Ishikawa (cell line): ENCODE measurements around the gene ZNF141.

Experiments
- CEBPB ChIP-seq: IDR thresholded peaks from 2 replicates; pipeline ENCODE4 v1.6.1; 2012
- CREB1 ChIP-seq: IDR thresholded peaks from 2 replicates; pipeline ENCODE4 v1.6.1; 2012; ENCODE audit warnings: low read depth
- EGR1 ChIP-seq: IDR thresholded peaks from 2 replicates; pipeline ENCODE4 v1.6.1; 2012
- EP300 ChIP-seq: IDR thresholded peaks from 2 replicates; pipeline ENCODE4 v1.6.1; 2012; ENCODE audit warnings: borderline replicate concordance
- FOXM1 ChIP-seq: IDR thresholded peaks from 2 replicates; pipeline ENCODE4 v1.6.1; 2012; ENCODE audit warnings: low read depth, borderline replicate concordance
- NFIC ChIP-seq: IDR thresholded peaks from 2 replicates; pipeline ENCODE4 v1.6.1; 2012
- RAD21 ChIP-seq: IDR thresholded peaks from 2 replicates; pipeline ENCODE4 v1.6.1; 2012; ENCODE audit warnings: low read depth
- TAF1 ChIP-seq: IDR thresholded peaks from 2 replicates; pipeline ENCODE4 v1.6.1; 2012; ENCODE audit warnings: low read depth, mild to moderate bottlenecking
- TCF12 ChIP-seq: IDR thresholded peaks from 2 replicates; pipeline ENCODE4 v1.6.1; 2012; ENCODE audit warnings: low read depth
- TEAD4 ChIP-seq: IDR thresholded peaks from 2 replicates; pipeline ENCODE4 v1.6.1; 2012
- YY1 ChIP-seq: IDR thresholded peaks from 2 replicates; pipeline ENCODE4 v1.6.1; 2012; ENCODE audit warnings: low read depth
- ZBTB7A ChIP-seq: IDR thresholded peaks from 2 replicates; pipeline ENCODE4 v1.6.1; 2012; ENCODE audit warnings: low read depth
- TF ChIP-seq, protein P1 (sequence below): IDR thresholded peaks from 2 replicates; pipeline ENCODE4 v1.6.1; 2012
- TF ChIP-seq, protein P2 (sequence below): IDR thresholded peaks from 2 replicates; pipeline ENCODE4 v1.6.1; 2012; ENCODE audit warnings: low read depth, mild to moderate bottlenecking
- TF ChIP-seq, protein P3 (sequence below): IDR thresholded peaks from 2 replicates; pipeline ENCODE4 v1.6.1; 2012

Gene ZNF141

GRCh38 chr4:385934-386707, 48.5 kb downstream of the ZNF141 start:
- TF ChIP-seq CREB1 (no peak), TEAD4 (no peak), RAD21 (no peak), ZBTB7A (no peak)
- TF ChIP-seq, protein P1, sequence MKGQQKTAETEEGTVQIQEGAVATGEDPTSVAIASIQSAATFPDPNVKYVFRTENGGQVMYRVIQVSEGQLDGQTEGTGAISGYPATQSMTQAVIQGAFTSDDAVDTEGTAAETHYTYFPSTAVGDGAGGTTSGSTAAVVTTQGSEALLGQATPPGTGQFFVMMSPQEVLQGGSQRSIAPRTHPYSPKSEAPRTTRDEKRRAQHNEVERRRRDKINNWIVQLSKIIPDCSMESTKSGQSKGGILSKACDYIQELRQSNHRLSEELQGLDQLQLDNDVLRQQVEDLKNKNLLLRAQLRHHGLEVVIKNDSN, result no peak

DNA sequence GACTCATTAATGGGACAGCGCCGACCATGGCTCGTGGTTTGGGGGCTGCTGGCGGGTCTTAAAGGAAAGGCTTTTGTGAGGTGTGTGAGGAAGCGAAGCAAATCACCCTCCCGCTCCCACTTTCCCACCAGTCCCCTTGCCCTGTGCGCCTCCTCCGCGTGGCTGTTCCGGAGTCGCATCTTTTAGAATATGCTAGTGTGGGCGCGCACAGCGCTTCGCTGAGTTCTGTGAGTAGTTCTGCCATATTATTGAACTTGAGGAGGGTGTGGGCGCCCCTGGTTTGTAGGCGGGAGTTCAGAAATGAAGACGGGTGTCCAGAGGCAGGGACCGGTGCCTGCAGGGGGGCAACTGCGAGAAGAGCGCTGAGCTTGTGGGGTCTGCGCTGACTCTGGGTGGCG, 49.1 kb downstream of the ZNF141 start:
- TF ChIP-seq EP300 (no peak), CEBPB (no peak), ZBTB7A (no peak), YY1 (no peak), TCF12 (no peak), RAD21 (no peak), TAF1 (no peak)

GRCh38 chr4:404006-404405, 66.4 kb downstream of the ZNF141 start:
- TF ChIP-seq CREB1, result no peak
- TF ChIP-seq NFIC, result no peak
- TF ChIP-seq, protein P1, result no peak
- TF ChIP-seq, protein P2, sequence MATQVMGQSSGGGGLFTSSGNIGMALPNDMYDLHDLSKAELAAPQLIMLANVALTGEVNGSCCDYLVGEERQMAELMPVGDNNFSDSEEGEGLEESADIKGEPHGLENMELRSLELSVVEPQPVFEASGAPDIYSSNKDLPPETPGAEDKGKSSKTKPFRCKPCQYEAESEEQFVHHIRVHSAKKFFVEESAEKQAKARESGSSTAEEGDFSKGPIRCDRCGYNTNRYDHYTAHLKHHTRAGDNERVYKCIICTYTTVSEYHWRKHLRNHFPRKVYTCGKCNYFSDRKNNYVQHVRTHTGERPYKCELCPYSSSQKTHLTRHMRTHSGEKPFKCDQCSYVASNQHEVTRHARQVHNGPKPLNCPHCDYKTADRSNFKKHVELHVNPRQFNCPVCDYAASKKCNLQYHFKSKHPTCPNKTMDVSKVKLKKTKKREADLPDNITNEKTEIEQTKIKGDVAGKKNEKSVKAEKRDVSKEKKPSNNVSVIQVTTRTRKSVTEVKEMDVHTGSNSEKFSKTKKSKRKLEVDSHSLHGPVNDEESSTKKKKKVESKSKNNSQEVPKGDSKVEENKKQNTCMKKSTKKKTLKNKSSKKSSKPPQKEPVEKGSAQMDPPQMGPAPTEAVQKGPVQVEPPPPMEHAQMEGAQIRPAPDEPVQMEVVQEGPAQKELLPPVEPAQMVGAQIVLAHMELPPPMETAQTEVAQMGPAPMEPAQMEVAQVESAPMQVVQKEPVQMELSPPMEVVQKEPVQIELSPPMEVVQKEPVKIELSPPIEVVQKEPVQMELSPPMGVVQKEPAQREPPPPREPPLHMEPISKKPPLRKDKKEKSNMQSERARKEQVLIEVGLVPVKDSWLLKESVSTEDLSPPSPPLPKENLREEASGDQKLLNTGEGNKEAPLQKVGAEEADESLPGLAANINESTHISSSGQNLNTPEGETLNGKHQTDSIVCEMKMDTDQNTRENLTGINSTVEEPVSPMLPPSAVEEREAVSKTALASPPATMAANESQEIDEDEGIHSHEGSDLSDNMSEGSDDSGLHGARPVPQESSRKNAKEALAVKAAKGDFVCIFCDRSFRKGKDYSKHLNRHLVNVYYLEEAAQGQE, result no peak
- TF ChIP-seq EP300, result no peak
- no peak for TF ChIP-seq TAF1
- no peak for TF ChIP-seq TCF12
- TF ChIP-seq RAD21, result no peak
- no peak for TF ChIP-seq CEBPB
- no peak for TF ChIP-seq YY1
- no peak for TF ChIP-seq FOXM1
- TF ChIP-seq EGR1, result no peak

- TF ChIP-seq CREB1, result no peak
- no peak for TF ChIP-seq EGR1
- no peak for TF ChIP-seq RAD21
- no peak for TF ChIP-seq EP300
- TF ChIP-seq TAF1, result no peak
- TF ChIP-seq, protein P2, result no peak
- no peak for TF ChIP-seq FOXM1
- TF ChIP-seq, protein P1, result no peak
- no peak for TF ChIP-seq TCF12
- TF ChIP-seq CEBPB, result no peak
- no peak for TF ChIP-seq TEAD4
- TF ChIP-seq ZBTB7A, result no peak
- no peak for TF ChIP-seq NFIC
- no peak for TF ChIP-seq YY1
- TF ChIP-seq, protein P3, sequence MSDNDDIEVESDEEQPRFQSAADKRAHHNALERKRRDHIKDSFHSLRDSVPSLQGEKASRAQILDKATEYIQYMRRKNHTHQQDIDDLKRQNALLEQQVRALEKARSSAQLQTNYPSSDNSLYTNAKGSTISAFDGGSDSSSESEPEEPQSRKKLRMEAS, result no peak
Measured at GRCh38 chr4:422587-422986, 85.0 kb downstream of the ZNF141 start.
